ENCODE data around the gene ANKRD10.

DNA sequence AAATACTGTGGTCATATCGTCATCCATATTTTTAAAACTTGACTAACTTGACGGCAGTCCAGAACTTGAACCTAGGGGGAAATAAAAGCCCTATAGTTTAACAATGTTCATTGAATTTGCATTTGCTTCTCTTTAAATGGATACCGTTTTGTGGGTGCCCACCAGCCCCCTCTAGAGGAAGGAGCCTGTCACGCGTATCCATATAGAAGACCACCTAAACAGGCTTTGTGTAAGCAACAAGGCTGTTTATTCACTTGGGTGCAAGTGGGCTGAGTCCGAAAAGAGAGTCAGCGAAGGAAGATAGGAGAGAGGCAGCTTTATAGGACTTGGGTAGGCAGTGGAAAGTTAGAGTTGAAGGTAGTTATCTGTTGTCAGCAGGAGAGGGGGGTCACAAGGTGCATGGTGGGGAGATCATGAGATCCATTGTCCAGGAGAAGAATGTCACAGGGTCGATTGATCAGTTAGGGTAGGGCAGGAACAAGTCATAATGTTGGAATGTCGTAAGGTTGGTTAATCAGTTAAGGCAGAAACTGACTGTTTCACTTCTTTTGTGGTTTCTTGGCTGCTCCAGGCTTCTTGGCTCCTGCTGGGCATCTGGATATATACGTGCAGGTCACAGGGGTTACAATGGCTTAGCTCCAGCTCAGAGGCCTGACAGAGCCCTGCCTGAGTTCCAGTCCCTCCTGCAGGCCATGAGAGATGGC lies 42.5 kb upstream of the ANKRD10 start:
- no peak for TF ChIP-seq ZNF565 (CRISPR knock-in tag; conservative IDR thresholded peaks at IDR 0.05; ENCODE audit: low read depth)
- TF ChIP-seq ZNF8 (CRISPR knock-in tag; IDR thresholded peaks at IDR 0.05), result no peak
- TF ChIP-seq, protein P1, sequence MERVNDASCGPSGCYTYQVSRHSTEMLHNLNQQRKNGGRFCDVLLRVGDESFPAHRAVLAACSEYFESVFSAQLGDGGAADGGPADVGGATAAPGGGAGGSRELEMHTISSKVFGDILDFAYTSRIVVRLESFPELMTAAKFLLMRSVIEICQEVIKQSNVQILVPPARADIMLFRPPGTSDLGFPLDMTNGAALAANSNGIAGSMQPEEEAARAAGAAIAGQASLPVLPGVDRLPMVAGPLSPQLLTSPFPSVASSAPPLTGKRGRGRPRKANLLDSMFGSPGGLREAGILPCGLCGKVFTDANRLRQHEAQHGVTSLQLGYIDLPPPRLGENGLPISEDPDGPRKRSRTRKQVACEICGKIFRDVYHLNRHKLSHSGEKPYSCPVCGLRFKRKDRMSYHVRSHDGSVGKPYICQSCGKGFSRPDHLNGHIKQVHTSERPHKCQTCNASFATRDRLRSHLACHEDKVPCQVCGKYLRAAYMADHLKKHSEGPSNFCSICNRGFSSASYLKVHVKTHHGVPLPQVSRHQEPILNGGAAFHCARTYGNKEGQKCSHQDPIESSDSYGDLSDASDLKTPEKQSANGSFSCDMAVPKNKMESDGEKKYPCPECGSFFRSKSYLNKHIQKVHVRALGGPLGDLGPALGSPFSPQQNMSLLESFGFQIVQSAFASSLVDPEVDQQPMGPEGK (CRISPR knock-in tag; IDR thresholded peaks at IDR 0.05; ENCODE audit: borderline replicate concordance), result no peak
- TF ChIP-seq, protein P2, sequence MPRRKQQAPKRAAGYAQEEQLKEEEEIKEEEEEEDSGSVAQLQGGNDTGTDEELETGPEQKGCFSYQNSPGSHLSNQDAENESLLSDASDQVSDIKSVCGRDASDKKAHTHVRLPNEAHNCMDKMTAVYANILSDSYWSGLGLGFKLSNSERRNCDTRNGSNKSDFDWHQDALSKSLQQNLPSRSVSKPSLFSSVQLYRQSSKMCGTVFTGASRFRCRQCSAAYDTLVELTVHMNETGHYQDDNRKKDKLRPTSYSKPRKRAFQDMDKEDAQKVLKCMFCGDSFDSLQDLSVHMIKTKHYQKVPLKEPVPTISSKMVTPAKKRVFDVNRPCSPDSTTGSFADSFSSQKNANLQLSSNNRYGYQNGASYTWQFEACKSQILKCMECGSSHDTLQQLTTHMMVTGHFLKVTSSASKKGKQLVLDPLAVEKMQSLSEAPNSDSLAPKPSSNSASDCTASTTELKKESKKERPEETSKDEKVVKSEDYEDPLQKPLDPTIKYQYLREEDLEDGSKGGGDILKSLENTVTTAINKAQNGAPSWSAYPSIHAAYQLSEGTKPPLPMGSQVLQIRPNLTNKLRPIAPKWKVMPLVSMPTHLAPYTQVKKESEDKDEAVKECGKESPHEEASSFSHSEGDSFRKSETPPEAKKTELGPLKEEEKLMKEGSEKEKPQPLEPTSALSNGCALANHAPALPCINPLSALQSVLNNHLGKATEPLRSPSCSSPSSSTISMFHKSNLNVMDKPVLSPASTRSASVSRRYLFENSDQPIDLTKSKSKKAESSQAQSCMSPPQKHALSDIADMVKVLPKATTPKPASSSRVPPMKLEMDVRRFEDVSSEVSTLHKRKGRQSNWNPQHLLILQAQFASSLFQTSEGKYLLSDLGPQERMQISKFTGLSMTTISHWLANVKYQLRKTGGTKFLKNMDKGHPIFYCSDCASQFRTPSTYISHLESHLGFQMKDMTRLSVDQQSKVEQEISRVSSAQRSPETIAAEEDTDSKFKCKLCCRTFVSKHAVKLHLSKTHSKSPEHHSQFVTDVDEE (CRISPR knock-in tag; IDR thresholded peaks at IDR 0.05), result no peak
- no peak for TF ChIP-seq TOX (CRISPR knock-in tag; IDR thresholded peaks at IDR 0.05; ENCODE audit: borderline replicate concordance)
- TF ChIP-seq ESRRG (CRISPR knock-in tag; IDR thresholded peaks at IDR 0.05), result no peak
- no peak for TF ChIP-seq ISL1 (CRISPR knock-in tag; IDR thresholded peaks at IDR 0.05)
- no peak for TF ChIP-seq ARNTL (CRISPR knock-in tag; IDR thresholded peaks at IDR 0.05; ENCODE audit: borderline replicate concordance, low read depth)
- no peak for TF ChIP-seq ZNF70 (CRISPR knock-in tag; IDR thresholded peaks at IDR 0.05)

Measured in SK-N-SH treated with all-trans-retinoic acid at 6 μM for 48 hours (cell line).